Fibroblast of gingiva (primary cell): ENCODE results near the gene SORBS1.
A peak's percentile ranks its signal among the peaks of the same experiment; 100 is the strongest.

ENCODE experiments used
- DNase-seq: peaks from one replicate; pipeline ENCODE4 v3.0.0-alpha.2; 2011; ENCODE audit warnings: low read depth

The SORBS1 gene

DNA sequence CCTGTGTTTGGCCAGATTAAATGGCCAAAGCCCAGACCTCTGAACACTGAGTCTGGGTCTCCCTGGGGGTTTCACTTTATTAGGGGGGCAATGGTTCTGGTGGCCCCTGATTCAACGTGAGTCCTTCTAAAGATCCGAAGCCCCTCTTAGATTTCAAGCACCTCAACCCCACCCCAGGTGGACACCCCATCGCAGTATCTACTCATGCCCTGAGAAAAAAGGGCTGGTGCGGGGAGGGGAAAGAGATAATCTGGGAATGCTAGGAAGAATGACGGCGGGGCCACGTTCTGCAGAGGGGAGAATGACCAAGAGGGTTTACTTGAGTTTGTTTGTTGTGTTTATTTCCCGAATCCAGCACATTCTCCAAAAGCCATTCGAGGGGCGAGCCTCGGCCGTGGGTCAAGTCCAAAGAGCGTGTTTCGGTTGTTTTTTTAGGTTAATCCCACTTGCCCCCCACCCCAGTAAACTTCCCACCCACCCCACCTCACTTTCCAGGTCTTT lies 271.2 kb downstream of the SORBS1 start:
- no peak for DNase-seq

DNA sequence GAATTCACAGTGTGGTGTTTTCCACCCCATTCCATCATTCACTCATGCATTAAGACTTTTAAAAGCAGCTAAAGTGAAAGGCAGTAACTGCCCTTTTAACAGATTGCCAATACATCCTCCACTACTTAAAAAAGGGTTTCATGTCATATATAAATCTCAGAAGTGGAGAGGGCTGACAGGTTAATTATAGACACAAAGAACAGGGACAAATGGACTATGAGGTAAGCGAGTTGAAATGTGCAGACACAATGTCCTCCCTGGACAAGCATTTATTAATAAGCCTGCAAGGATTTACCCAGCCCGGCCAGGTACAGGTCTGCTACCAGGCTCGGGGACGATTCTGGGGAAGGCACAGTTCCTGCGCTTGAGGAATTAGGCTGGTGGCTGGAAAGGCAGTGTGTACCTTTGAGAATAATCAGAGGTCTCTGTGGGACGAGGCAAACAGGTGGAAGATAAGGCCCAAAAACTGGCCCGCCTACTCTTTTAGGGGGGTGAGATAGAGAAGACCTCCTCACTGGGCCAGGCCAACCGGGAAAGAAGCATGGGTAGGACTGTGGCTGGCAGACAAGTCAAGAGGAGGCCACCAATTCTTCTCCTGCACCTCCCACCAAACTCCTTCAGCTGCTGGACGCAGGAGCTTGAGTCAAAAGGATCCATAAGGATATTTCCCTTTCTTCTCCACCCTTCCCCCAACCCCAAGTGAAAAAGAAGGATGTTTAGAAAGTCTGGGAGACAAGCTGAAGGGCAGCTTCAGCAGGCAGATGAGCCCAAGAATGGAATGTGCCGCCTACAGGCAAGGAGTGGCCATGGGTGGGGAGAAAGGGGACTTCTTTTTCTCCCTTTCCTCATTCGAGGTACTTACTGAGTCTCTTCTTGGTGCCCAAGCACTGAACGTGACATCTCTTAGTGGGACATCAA lies 271.9 kb downstream of the SORBS1 start:
- peak; percentile 35 for DNase-seq

DNA sequence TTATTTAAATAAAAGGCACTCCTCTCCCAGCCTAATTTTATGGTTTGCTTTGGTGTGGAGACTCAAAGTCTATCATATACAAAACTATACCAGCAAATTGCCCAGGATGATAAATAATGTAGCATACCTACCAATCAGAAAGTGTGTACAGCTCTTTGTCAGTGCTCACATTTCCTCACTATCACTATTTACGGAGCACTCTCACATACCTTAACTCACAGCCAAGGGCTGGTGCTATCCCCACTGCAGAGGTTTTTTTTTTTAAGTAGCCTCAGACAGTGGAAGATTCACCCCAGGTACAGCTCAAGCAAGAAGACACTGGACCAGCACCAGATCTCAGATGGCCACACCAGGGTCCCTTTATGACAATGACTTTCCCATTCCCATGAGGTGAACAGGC lies 272.9 kb downstream of the SORBS1 start:
- no peak for DNase-seq

DNA sequence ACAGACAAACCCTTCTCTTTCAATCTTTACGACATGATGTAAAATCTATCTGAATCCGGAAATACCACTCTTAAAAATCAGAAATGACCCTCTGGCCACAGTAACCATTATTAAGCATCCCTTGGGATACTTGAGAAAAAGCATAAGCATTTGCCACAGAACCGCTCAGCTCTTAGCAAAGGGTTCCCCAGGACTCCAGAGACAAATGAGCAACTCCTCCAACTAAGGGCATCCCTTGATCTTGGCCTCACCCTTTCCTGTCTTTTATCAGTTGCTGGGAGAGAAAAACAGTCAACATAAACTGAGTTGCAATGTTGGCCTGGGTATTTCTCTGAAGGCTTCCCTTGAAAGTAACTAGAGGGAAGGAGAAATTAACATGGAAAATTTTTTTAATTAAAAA lies 273.9 kb downstream of the SORBS1 start:
- no peak for DNase-seq

DNA sequence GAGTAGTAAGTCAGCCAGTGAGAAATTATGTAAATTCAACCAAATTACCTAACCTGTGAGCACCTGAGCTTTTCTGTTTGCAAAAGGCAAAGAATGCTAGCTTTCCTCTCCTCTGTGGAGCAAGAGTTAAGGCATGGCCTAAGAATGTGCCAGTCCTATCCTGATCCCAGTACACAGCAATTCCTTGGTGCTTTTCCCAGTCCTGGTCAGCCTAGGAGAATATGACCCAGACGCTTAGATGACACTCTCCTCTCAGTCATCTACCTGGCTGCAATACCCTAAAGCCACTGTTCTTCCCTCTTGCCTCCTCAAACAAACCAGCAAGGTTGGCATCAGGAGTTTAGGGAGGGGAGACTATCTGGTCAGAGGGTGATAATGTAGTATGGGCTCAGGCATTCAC lies 274.5 kb downstream of the SORBS1 start:
- DNase-seq, result no peak

DNA sequence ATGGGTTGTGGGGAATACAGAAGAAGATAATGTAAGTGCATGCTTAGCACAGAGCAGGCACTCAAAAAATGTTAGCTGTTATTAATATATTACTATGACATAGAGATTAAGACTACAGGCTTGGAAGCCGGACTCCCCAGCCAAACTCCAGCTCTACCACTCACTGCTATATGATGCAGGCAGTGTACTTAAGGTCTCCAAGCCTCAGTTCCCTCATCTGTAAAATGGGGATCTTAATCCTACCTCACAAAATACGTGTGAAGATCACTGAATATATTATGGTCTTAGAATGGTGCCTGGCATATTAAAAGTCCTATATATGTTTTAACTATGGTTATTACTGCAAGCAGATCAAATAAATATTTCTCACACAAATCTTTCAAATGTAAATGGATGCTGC lies 275.6 kb downstream of the SORBS1 start:
- no peak for DNase-seq

DNA sequence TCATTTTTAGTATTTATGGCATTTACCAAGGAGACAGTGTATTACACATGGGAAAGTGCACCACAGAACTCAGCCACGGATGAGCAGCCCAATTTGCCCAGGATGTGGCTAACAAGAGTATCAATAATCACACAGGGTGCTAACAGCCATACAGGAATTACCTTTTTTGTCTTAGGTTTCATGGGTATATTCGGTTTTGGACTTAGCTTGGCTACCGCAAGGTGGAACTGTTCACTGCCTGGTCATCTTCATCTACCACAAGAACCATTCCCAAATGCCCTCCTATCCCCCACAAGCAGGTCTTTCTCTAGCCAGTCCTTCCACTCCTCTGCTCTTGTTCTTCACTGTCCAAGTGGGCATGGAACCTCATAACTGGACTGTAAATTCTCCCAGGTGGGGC lies 276.4 kb downstream of the SORBS1 start:
- DNase-seq, result no peak

DNA sequence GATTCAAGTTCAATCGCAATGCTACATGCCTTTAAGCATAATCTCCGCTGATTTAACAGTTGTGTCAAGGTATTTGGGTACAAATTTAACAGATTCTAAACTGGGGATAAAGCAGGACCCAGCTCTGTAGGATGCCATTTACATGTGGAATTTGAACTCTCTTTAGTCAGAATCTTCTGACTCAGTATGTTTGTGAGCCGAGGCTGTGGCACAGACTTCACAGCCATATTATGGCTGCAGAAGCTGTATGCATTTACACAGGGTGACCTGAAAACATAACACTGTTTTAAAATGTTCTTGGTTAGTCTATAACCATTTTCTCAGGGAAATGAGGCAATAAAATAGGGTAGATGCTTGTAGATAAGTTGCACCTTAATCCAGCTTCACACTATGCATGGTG lies 279.1 kb downstream of the SORBS1 start:
- DNase-seq, result no peak

DNA sequence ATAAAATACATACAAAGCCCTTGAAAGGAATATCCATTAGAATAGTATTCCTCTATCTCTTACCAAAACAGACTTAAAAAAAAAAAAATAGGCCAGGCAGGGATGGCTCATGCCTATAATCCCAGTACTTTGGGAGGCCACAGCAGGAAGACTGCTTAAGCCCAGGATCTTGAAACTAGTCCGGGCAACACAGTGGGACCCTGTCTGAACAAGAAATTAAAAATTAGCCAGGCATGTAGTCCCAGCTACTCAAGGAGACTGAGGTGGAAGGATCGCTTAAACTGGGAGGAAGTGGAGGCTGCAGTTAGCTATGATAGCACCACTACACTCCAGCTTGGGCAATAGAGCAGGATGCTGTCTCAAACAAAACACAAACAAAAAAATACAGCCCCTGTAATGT lies 280.0 kb downstream of the SORBS1 start:
- no peak for DNase-seq

DNA sequence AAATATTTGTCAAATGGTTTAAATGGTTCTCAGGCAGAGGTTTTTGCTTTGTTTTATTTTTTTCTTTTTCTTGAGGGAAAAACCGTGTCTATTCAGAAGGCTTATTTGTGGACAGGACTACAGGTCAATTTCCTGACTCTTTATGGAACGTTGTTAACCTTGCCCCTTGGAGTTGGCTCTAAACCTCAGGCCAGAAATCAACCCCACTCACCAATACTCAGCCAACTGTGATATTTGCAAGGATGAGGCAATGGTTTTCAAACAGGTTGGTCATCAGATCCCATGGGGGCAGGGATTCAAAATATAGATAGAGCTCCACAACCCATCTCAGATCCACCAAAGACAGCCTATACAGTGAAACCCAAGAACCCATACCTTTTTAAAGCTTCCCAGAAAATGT lies 280.5 kb downstream of the SORBS1 start:
- DNase-seq, result no peak

DNA sequence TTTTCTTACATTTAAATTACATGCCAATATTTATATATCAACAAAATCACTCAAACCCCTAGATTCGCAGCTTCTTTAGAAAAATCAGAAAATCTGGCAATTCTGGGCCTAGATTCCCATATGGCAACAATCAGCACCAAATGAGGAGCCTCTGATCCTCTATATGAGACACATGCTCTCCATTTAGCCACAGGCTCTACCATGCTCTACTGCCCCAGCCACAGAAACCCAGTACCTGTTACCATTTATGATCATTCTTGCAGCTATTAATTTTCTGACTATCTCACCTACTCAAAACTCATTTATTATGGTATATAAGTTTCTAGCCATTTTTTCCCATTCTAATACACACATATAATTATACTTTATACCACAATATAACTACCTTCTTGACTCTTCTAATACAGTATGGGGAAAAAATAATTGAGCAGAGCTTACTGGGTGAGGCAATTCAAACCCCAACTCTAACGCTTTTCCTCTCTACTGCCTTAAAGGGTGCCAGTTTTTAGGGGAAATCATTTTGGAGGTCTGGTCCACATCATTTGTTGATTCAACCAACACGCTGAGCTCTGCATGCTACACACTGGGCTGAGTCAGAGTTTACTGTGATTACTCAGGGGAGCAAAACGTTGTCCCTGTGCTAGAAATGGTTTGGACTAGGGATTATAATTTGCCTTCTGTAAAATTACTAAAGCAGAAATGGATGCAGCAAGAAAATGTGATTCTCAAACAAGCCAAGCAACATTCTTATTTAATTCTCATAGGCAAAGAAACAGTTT lies 281.9 kb downstream of the SORBS1 start:
- DNase-seq, result peak; percentile 69

DNA sequence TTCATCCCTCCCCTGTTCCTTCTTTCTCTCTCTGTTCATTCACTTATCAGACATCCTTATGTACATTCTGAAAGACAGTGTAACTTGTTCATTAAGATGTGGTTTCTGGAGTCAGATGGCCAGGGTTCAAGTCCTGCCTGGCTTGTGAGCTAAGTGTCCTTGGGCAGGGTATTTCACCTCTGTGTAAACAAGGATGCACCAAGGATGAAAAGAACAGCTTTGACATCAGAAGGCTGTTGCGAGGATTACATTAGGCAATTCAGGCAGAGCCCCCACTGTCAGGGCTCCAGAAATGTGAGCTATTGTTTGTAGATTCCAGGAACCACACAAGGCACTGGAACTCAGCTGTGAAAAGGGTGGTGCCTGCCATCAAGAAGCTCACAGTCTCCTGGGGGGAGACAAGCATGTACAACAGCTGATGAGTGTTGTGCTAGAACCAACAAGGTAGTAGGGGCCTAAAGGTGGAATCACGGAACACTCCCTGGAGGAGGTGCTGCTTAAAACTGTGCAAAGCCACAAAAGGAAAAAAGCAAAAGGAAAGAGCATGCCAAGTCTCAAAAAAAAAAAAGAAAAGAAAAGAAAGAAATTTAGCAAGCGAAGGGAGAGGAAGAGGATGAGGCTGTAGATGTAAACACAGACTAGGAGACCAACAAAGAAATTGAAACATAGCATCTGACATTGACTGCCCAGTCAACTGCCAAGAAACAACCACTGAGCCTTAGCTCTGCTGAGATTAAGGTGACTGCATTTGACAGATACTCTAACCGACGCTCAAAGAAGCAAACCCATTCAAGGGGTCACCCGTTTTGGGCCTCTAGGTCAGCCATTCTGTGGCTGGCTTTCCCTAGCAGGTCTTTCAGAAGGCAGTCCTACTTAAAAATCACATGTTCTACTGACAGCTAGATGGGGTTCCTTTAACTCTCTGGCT lies 282.8 kb downstream of the SORBS1 start:
- DNase-seq, result peak; percentile 96

DNA sequence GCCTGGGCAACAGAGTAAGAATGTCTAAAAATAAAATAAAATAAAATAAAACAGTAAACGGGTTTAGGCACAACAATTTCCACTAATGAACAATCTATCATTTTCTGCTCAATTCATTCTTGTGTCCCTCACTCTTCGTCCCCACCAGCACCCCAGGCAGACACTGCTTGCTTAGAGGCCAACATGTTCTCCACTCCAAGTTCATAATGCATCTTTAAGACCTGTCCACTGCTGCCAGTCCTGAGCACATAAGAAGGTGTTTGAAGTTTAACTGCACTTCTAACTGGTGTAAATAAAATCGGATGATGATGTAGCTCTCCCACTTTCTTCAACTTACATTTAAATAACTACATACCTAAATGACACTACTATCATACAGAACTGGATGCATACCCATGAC lies 283.6 kb downstream of the SORBS1 start:
- DNase-seq, result no peak

DNA sequence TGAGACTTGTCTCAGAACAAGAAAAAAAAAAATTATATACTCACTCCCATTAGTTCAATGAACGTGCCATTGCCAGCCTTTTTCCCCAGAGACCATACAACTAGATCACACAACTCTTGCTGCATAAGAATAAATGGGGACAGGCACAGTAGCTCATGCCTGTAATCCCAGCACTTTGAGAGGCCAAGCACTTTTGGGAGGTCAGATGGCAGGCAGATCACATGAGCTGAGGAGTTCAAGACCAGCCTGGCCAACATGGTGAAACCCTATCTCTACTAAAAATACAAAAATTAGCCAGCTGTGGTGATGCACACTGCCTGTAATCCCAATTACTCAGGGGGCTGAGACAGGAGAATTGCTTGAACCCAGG lies 284.0 kb downstream of the SORBS1 start:
- DNase-seq, result peak; percentile 80

DNA sequence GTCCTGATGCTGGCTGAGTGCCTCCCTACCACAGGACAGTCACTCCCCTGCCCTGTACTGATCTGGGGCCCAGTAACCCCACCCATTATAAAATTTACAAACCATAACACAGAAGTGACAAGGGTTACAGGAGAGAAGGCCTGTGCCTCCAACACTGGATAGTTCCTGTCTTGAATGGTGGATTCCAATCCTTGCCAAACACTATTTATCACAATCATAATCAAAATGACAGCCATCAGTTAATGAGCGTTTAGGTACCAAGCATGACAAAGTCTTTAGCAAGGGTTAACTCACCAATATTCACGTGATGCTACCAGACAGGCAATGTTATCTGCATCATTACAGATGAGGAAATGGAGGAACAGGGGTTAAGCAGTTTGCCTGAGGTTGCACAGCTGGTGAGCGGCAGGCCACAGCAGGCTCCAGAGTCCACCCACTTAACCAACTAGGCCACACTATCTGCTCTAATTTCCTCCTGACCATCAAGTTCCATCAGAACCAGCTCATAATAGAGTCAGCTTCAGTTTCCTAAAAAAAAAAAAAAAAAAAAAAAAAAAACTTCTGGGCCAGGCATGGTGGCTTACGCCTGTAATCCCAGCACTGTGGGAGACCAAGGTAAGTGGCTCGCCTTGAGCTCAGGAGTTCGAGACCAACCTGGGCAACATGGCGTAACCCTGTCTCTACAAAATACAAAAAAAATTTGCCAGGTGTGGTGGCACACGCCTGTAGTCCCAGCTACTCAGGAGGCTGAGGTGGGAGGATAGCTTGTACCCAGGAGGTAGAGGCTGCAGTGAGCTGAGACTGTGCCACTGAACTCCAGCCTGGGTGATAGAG lies 284.6 kb downstream of the SORBS1 start:
- no peak for DNase-seq

DNA sequence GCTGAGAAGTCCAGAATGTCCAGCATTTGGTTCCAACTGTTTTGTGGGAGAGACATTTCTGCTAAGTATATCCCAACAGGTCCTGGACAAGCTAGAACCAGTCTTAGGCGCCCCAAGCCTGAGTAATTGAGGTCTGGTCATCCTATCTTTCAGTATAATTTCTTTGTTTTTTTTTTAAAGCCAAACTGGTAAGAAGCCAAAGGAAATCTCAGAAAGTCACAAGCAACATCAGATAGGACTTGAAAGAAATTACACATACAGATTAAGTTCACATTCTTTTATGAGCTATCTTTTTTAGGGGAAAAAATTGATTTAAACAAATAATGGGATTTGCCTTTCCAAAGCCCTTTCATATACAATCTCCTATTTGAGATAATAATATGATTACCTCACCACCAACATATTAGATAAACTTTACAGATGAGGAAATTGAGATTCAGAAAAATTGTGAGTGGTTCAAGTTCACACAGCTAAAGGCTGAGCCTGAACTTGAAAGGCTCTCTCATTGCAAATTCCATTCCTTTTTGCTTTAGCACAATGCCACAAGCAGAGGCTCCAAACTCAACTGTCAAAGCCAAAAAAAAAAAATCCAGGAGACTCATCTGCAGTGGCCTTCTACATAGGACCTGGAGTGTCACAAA lies 285.3 kb downstream of the SORBS1 start:
- DNase-seq, result peak; percentile 52

DNA sequence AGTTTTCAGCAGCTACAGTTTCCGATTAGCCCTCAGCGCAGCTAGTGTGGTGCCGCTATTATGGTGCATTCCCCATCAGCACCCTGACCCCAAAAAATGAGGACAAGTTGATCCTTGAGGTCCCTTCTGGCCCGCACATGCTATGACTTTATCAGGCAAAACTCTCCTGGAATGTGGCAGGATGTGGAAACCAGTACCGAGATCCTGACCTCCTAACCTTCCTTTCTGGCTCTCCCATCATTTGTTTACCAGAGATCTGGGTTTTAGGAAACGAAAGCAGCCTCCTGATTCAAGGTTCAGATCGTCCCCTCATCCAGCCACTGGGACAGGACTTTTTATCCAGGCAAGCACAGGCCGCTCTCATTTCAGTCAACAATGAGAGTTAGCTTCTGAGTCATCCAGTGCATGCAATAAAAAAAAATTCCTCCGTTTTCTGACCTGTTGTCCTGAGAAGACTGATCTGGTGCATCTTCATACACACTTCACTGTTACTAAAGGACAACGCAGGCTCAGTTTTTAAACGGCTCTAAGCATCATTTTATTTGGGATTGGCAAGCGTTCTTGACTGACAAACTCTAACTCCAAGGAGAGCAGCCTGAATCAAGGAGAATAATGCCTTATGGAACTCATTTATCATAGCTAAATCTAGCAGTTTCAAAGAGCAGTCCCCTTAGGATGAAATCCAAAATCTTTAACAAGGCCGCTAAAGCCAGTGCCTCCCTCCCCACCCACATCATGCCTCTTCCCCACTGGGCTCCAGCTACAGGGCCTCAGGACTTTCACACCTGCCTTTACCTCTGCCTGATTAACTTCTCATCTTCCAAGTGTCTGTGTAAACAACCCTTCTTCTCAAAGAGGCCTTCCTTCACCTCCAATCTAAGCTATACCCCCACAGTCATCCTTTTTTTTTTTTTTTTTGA lies 287.5 kb downstream of the SORBS1 start:
- peak; percentile 89 for DNase-seq

DNA sequence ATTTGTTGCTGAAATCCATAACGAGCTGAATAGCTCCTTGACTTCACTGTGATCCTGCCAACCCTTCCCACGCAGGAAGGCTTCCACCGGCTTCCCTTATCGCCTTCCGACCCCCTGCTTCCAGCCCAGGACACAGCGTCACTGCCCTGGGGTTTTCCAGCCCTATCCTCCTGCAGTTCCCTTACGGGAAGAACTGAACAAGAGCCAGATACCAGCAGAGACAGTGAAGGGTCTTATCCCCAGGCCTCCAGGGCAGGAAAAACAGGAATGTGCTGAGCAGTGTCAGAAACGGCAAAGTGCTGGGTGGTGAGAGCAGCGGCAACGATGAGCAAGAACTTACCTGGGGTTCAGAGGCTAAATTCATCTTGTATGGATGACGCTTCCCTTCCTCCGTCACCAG lies 292.7 kb downstream of the SORBS1 start:
- DNase-seq, result no peak

DNA sequence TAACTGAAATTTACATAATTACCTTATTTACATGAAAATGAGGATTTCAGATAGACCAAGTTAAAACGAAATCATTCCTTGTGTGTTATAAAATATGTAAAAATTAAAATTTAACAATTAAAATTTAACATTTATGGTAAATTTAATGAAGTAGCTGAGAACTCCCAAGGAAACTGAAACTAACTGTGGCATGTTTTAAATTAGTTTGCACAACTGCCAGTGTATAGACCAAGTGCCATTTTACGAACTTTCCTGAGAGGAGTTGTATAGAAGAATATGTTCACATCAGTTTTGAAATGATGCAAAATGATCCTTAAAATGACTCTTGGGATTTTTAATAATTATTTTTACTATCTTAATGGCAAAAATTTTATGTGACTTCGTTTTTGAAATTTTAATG lies 293.9 kb downstream of the SORBS1 start:
- no peak for DNase-seq

DNA sequence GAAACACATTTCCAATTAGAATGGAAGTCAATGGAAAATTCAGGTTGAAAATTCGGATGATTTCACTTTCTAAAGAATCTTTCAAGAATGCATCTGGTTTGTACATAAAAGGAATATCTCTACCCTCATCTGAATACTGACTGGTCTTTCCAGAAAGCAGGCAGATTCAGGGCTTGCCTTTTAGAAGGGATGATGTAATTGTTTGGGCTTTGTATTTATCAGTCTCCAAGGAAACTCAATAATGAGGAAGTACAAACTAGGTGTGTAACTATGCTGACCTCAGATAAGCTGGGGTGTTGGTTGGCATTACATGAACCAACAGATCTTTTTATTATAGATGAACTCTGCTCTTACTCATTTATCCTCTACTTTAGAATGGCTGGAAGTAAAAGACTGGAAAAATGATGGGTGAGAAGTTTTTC lies 294.5 kb downstream of the SORBS1 start:
- DNase-seq, result peak; percentile 45
